WTC11 (cell line): ENCODE measurements around the gene GPR85.

ENCODE experiments used
- CREB1 ChIP-seq: sonication (generic); formaldehyde crosslinking; IDR thresholded peaks from 2 replicates; pipeline ENCODE4 v1.8.0; 2023; ENCODE audit warnings: mild to moderate bottlenecking, missing genetic modification reagents
- NR3C1 ChIP-seq: sonication (generic); formaldehyde crosslinking; conservative IDR thresholded peaks from 2 replicates; pipeline ENCODE4 v1.8.1; 2023; ENCODE audit warnings: low read depth, mild to moderate bottlenecking, missing genetic modification reagents
- TF ChIP-seq, protein P1 (sequence below): fragments of 200-600 bp; IDR thresholded peaks from 2 replicates; pipeline ENCODE4 v1.8.0; 2022; ENCODE audit warnings: antibody characterized with exemption

DNA sequence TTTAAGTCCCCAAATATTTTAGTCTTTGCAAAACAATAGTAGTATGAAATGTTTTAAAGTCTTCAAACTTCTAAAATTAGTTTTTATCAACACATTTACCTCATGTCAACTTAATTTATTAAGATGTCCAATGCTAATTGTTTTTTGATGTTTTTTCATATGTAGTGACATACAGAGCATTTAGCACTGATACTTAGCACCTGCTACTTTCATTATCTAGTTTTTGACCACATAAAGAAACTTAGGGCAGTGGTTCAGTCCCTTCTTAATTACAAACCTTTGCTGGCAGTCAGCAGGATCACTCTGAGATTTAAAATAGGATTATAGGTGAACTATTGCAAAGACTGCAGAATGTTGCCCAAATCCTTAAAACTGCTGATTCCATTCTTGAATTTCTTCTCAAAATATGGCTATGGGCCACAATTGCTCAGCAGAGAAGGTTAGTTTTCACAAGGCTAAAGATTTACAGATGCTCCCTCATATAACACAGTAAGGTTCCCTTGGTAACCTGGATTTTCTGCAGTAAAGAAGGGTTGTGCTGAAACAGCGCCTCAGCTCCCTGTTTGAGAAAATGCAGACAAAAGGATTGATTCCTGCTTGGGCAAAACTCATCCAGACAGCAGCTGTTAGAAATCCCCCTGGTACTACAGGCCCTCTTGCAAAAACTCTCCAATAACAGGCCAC, 3.4 kb downstream of the GPR85 start:
- TF ChIP-seq NR3C1 (no peak), CREB1 (CRISPR knock-in tag) (no peak)
- TF ChIP-seq, protein P1, sequence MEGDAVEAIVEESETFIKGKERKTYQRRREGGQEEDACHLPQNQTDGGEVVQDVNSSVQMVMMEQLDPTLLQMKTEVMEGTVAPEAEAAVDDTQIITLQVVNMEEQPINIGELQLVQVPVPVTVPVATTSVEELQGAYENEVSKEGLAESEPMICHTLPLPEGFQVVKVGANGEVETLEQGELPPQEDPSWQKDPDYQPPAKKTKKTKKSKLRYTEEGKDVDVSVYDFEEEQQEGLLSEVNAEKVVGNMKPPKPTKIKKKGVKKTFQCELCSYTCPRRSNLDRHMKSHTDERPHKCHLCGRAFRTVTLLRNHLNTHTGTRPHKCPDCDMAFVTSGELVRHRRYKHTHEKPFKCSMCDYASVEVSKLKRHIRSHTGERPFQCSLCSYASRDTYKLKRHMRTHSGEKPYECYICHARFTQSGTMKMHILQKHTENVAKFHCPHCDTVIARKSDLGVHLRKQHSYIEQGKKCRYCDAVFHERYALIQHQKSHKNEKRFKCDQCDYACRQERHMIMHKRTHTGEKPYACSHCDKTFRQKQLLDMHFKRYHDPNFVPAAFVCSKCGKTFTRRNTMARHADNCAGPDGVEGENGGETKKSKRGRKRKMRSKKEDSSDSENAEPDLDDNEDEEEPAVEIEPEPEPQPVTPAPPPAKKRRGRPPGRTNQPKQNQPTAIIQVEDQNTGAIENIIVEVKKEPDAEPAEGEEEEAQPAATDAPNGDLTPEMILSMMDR, result no peak
